Endodermal cell (in vitro differentiated cells): Measurements from ENCODE around the gene EFNB3. TPM values are rescaled to one million over a fixed set of nuclear protein-coding genes. Genes with fewer than 3 reads are reported as not detected.

Source experiments
- DNase-seq: peaks from one replicate; pipeline ENCODE4 v3.0.0-alpha.2; 2017
- H3K27ac ChIP-seq: 2 replicates; pipeline ENCODE4 v1.5.1; 2013; ENCODE audit warnings: mild to moderate bottlenecking, low read depth, low read length, moderate library complexity
- H3K27me3 ChIP-seq: 2 replicates; pipeline ENCODE4 v1.6.1; 2013; ENCODE audit warnings: mild to moderate bottlenecking, low read length, moderate library complexity; ENCODE audit not compliant: insufficient read depth, control insufficient read depth, poor library complexity, severe bottlenecking
- H3K36me3 ChIP-seq: 2 replicates; pipeline ENCODE4 v1.7.0; 2013; ENCODE audit warnings: mild to moderate bottlenecking, low read length, moderate library complexity; ENCODE audit not compliant: control insufficient read depth, insufficient read depth
- H3K4me1 ChIP-seq: one replicate; pipeline ENCODE4 v1.7.0; 2013; ENCODE audit warnings: low read length; ENCODE audit not compliant: control insufficient read depth, insufficient read depth
- H3K4me3 ChIP-seq: 2 replicates; pipeline ENCODE4 v1.5.1; 2013; ENCODE audit warnings: mild to moderate bottlenecking, low read length, moderate library complexity
- H3K9ac ChIP-seq: 2 replicates; pipeline ENCODE4 v1.6.1; 2013; ENCODE audit warnings: mild to moderate bottlenecking, low read length, moderate library complexity; ENCODE audit not compliant: poor library complexity, severe bottlenecking; ENCODE audit errors: extremely low read depth
- H3K9me3 ChIP-seq: 2 replicates; pipeline ENCODE4 v1.6.1; 2013; ENCODE audit warnings: mild to moderate bottlenecking, low read length, moderate library complexity; ENCODE audit not compliant: control insufficient read depth
- H3K27ac Mint-ChIP-seq: 2 replicates; pipeline ENCODE4 v1.8.0; 2020; ENCODE audit warnings: mixed read lengths
- H3K27me3 Mint-ChIP-seq: 2 replicates; pipeline ENCODE4 v1.8.0; 2021; ENCODE audit warnings: mild to moderate bottlenecking, mixed read lengths; ENCODE audit not compliant: insufficient read depth
- H3K36me3 Mint-ChIP-seq: 2 replicates; pipeline ENCODE4 v1.8.0; 2020; ENCODE audit warnings: low read depth, mixed read lengths
- H3K4me1 Mint-ChIP-seq: 2 replicates; pipeline ENCODE4 v1.8.0; 2020; ENCODE audit warnings: mixed read lengths
- H3K4me3 Mint-ChIP-seq: 2 replicates; pipeline ENCODE4 v1.8.0; 2020; ENCODE audit warnings: mild to moderate bottlenecking, moderate library complexity, mixed read lengths
- H3K9me3 Mint-ChIP-seq: 2 replicates; pipeline ENCODE4 v1.8.0; 2020; ENCODE audit warnings: mild to moderate bottlenecking, mixed read lengths
- CTCF ChIP-seq: fragments of 200-600 bp; sonication (generic); conservative IDR thresholded peaks from 2 replicates; pipeline ENCODE4 v1.5.0; 2021; ENCODE audit warnings: antibody characterized with exemption, mild to moderate bottlenecking
- WGBS, 2 experiments: methylation state at CpG; one replicate each; pipeline versions ENCODE4 v1.1.5 to v1.1.7; 2013; ENCODE audit warnings: missing lambda C conversion rate in 2 of 2, mixed read lengths in 1 of 2; ENCODE audit not compliant: insufficient coverage in 1 of 2, insufficient read length in 1 of 2; 5-methylcytosine and 5-hydroxymethylcytosine counted together
- total RNA-seq, 2 donors: library from RNA; stranded (reverse); fragmentation: NEBNext Ultra II Directional in 1 of 2; extraction: Animal tissue kit (Norgen Biotek cat#: 25700) in 1 of 2; gene quantifications; 2 replicates in 1 of 2; 3 replicates in 1 of 2; pipeline ENCODE4 v1.2.1, GENCODE V29; 2021

EFNB3 gene
- total RNA-seq, 2 donors from 2014 or later: 12.8 to 15.0 TPM

- Mint-ChIP-seq H3K27ac (no peak overlapping the region), H3K4me1 (peaks cover 29% of the 10 kb centered on the region)
- no peak overlapping the region for H3K27ac ChIP-seq
Measured at GRCh38 chr17:7707858-7708750, 3.1 kb downstream of the EFNB3 start.

GRCh38 chr17:7709031-7709430, 4.0 kb downstream of the EFNB3 start:
- H3K27me3 Mint-ChIP-seq: peaks cover 45% of the 10 kb centered on the region
- no peak overlapping the region for H3K27ac Mint-ChIP-seq
- H3K36me3 ChIP-seq: no peaks in the 10 kb centered on the region
- H3K9me3 ChIP-seq: no peaks in the 10 kb centered on the region
- H3K4me3 Mint-ChIP-seq: no peak overlapping the region
- no peak for DNase-seq
- no peak overlapping the region for H3K4me3 ChIP-seq
- no peak overlapping the region for H3K9ac ChIP-seq
- TF ChIP-seq CTCF: no peak
- H3K4me1 Mint-ChIP-seq: peaks cover 22% of the 10 kb centered on the region
- peaks cover 22% of the 10 kb centered on the region for H3K27me3 ChIP-seq
- no peaks in the 10 kb centered on the region for H3K9me3 Mint-ChIP-seq
- no peak overlapping the region for H3K27ac ChIP-seq
- WGBS, 2 experiments: 87 to 100% methylated on average over 1 to 7 of the region's 11 CpGs
- H3K4me1 ChIP-seq: peaks cover 6% of the 10 kb centered on the region
- peaks cover 10% of the 10 kb centered on the region for H3K36me3 Mint-ChIP-seq

More at GRCh38 chr17:7707858-7708750, 3.1 kb downstream of the EFNB3 start:
- no peak overlapping the region for H3K4me3 ChIP-seq
- H3K4me1 ChIP-seq: peaks cover 6% of the 10 kb centered on the region
- H3K36me3 ChIP-seq: no peaks in the 10 kb centered on the region
- H3K9me3 ChIP-seq: no peaks in the 10 kb centered on the region
- WGBS, 2 experiments: 87 to 95% methylated on average over 8 to 22 of the region's 22 CpGs
- TF ChIP-seq CTCF: no peak
- no peak overlapping the region for H3K9ac ChIP-seq
- Mint-ChIP-seq H3K27me3 (peaks cover 44% of the 10 kb centered on the region), H3K4me3 (no peak overlapping the region), H3K36me3 (peaks cover 10% of the 10 kb centered on the region), H3K9me3 (no peaks in the 10 kb centered on the region)
- DNase-seq: no peak
- peaks cover 22% of the 10 kb centered on the region for H3K27me3 ChIP-seq

DNA sequence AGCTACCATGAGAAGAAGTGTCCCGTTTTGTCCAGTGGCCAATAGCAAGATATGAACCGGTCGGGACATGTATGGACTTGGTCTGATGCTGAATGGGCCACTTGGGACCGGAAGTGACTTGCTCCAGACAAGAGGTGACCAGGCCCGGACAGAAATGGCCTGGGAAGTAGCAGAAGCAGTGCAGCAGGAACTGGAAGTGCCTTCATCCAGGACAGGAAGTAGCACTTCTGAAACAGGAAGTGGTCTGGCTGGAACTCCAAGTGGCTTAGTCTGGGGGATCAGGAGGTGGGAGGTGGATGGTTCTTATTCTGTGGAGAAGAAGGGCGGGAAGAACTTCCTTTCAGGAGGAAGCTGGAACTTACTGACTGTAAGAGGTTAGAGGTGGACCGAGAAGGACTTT, 5.3 kb downstream of the EFNB3 start:
- Mint-ChIP-seq H3K27me3 (peaks cover 42% of the 10 kb centered on the region), H3K4me1 (peaks cover 22% of the 10 kb centered on the region), H3K4me3 (no peak overlapping the region)

More for the DNA sequence above, 5.3 kb downstream of the EFNB3 start:
- no peak overlapping the region for H3K27ac ChIP-seq
- no peak overlapping the region for H3K4me3 ChIP-seq
- H3K36me3 Mint-ChIP-seq: peaks cover 10% of the 10 kb centered on the region
- H3K27me3 ChIP-seq: peaks cover 22% of the 10 kb centered on the region
- no peak overlapping the region for H3K27ac Mint-ChIP-seq
- no peak for TF ChIP-seq CTCF
- DNase-seq: no peak
- no peak overlapping the region for H3K9ac ChIP-seq
- H3K4me1 ChIP-seq: peaks cover 6% of the 10 kb centered on the region
- no peaks in the 10 kb centered on the region for H3K9me3 Mint-ChIP-seq
- 87 to 88% methylated on average over 7 of the region's 7 CpGs for WGBS, 2 experiments
- no peaks in the 10 kb centered on the region for H3K36me3 ChIP-seq
- H3K9me3 ChIP-seq: no peaks in the 10 kb centered on the region
